HEK293 (cell line): ENCODE data around the gene SLC23A3.

ENCODE experiments used
- CTCF ChIA-PET: fragments of 350-600 bp; formaldehyde crosslinking; extraction: SDS; loops from one replicate; lab custom pipeline; 2021; ENCODE audit warnings: antibody characterized with exemption; lab: Yijun Ruan, JAX
- POLR2A ChIA-PET: fragments of 300-600 bp; formaldehyde crosslinking; extraction: SDS; loops from one replicate; lab custom pipeline; 2020; ENCODE audit warnings: antibody characterized with exemption, inconsistent platforms; lab: Yijun Ruan, JAX
- H3K27ac ChIP-seq: fragments of 200-500 bp; sonication (Bioruptor generic); 2 replicates; pipeline ENCODE4 v1.5.1; 2014; ENCODE audit warnings: low read depth, low read length, control low read depth, inconsistent platforms; ENCODE audit errors: extremely low read depth
- H3K36me3 ChIP-seq, 2 experiments: fragments of 200-500 bp in 1 of 2; sonication (Bioruptor generic) in 1 of 2; 1 replicate in 1 of 2; 2 replicates in 1 of 2; pipeline ENCODE4 v1.5.1; 2014 to 2017; ENCODE audit warnings: inconsistent platforms in 2 of 2, low read length in 2 of 2; ENCODE audit not compliant: control insufficient read depth in 2 of 2, insufficient read depth in 1 of 2
- H3K4me1 ChIP-seq: fragments of 200-500 bp; sonication (Bioruptor generic); 2 replicates; pipeline ENCODE4 v1.5.1; 2014; ENCODE audit warnings: mild to moderate bottlenecking, low read length, inconsistent platforms; ENCODE audit not compliant: control insufficient read depth, insufficient read depth
- H3K4me3 ChIP-seq: 2 replicates; pipeline ENCODE4 v1.5.1; 2011; ENCODE audit warnings: low read depth, mild to moderate bottlenecking, control low read depth, low read length, moderate library complexity
- H3K9me3 ChIP-seq: fragments of 200-500 bp; sonication (Bioruptor generic); 2 replicates; pipeline ENCODE4 v1.5.1; 2014; ENCODE audit warnings: low read depth, low read length, inconsistent platforms; ENCODE audit not compliant: control insufficient read depth, insufficient read depth
- HOXC10 ChIP-seq: sonication (generic); formaldehyde crosslinking; IDR thresholded peaks from 2 replicates; pipeline ENCODE4 v1.8.1; 2023; ENCODE audit warnings: mild to moderate bottlenecking, missing genetic modification reagents
- IKZF3 ChIP-seq: fragments of 450-650 bp; IDR thresholded peaks from 2 replicates; pipeline ENCODE4 v1.5.0; 2018; ENCODE audit warnings: missing biosample characterization, mild to moderate bottlenecking, missing genetic modification characterization, moderate library complexity
- SALL2 ChIP-seq: fragments of 450-650 bp; formaldehyde crosslinking; IDR thresholded peaks from 2 replicates; pipeline ENCODE4 v1.5.0; 2017; ENCODE audit warnings: missing biosample characterization, mild to moderate bottlenecking, missing genetic modification characterization, borderline replicate concordance
- ZBTB17 ChIP-seq: fragments of 450-650 bp; formaldehyde crosslinking; IDR thresholded peaks from 2 replicates; pipeline ENCODE4 v1.5.1; 2016; ENCODE audit warnings: missing biosample characterization, missing genetic modification characterization
- ZBTB8A ChIP-seq: fragments of 450-650 bp; formaldehyde crosslinking; IDR thresholded peaks from 2 replicates; pipeline ENCODE4 v1.5.1; 2016; ENCODE audit warnings: missing biosample characterization, missing genetic modification characterization
- ZEB2 ChIP-seq: fragments of 450-650 bp; formaldehyde crosslinking; IDR thresholded peaks from 2 replicates; pipeline ENCODE4 v1.5.1; 2016; ENCODE audit warnings: missing biosample characterization, missing genetic modification characterization
- ZNF23 ChIP-seq: fragments of 450-650 bp; formaldehyde crosslinking; IDR thresholded peaks from 2 replicates; pipeline ENCODE4 v1.5.1; 2016; ENCODE audit warnings: missing biosample characterization, missing genetic modification characterization, borderline replicate concordance
- ZNF274 ChIP-seq, 2 experiments: fragments of 200-500 bp in 1 of 2; fragments of 450-650 bp in 1 of 2; sonication (Bioruptor generic) in 1 of 2; formaldehyde crosslinking in 1 of 2; IDR thresholded peaks; 2 replicates each; pipeline versions ENCODE4 v1.5.1 to v1.6.1; 2014 to 2016; ENCODE audit warnings: borderline replicate concordance in 1 of 2, inconsistent platforms in 1 of 2, low read length in 1 of 2, missing biosample characterization in 1 of 2, missing genetic modification characterization in 1 of 2
- ZNF292 ChIP-seq: fragments of 450-650 bp; formaldehyde crosslinking; IDR thresholded peaks from 2 replicates; pipeline ENCODE4 v1.5.1; 2016; ENCODE audit warnings: low read depth, missing biosample characterization, missing genetic modification characterization, borderline replicate concordance
- ZNF324 ChIP-seq: fragments of 450-650 bp; formaldehyde crosslinking; IDR thresholded peaks from 2 replicates; pipeline ENCODE4 v1.5.1; 2016; ENCODE audit warnings: missing biosample characterization, missing genetic modification characterization
- ZNF391 ChIP-seq: fragments of 450-650 bp; formaldehyde crosslinking; IDR thresholded peaks from 2 replicates; pipeline ENCODE4 v1.5.1; 2016; ENCODE audit warnings: low read depth, missing biosample characterization, missing genetic modification characterization, borderline replicate concordance
- ZNF394 ChIP-seq: fragments of 450-650 bp; formaldehyde crosslinking; IDR thresholded peaks from 2 replicates; pipeline ENCODE4 v1.5.1; 2016; ENCODE audit warnings: missing biosample characterization, missing genetic modification characterization, mild to moderate bottlenecking, moderate library complexity, borderline replicate concordance
- ZNF501 ChIP-seq: fragments of 450-650 bp; formaldehyde crosslinking; IDR thresholded peaks from 2 replicates; pipeline ENCODE4 v1.5.1; 2016; ENCODE audit warnings: missing biosample characterization, missing genetic modification characterization
- ZNF626 ChIP-seq: fragments of 450-650 bp; sonication (Bioruptor Pico); formaldehyde crosslinking; IDR thresholded peaks from 2 replicates; pipeline ENCODE4 v1.5.1; 2018; ENCODE audit warnings: missing biosample characterization, missing genetic modification characterization, inconsistent platforms
- ZNF629 ChIP-seq: fragments of 450-650 bp; formaldehyde crosslinking; IDR thresholded peaks from 2 replicates; pipeline ENCODE4 v1.5.1; 2017; ENCODE audit warnings: missing biosample characterization, missing genetic modification characterization
- ZNF677 ChIP-seq: fragments of 450-650 bp; IDR thresholded peaks from 2 replicates; pipeline ENCODE4 v1.5.0; 2018; ENCODE audit warnings: missing biosample characterization, mild to moderate bottlenecking, missing genetic modification characterization, moderate library complexity
- ZNF768 ChIP-seq: fragments of 450-650 bp; formaldehyde crosslinking; IDR thresholded peaks from 2 replicates; pipeline ENCODE4 v1.5.1; 2018; ENCODE audit warnings: missing biosample characterization, mild to moderate bottlenecking, missing genetic modification characterization
- ZSCAN16 ChIP-seq: fragments of 450-650 bp; formaldehyde crosslinking; IDR thresholded peaks from 2 replicates; pipeline ENCODE4 v1.5.1; 2016; ENCODE audit warnings: missing biosample characterization, missing genetic modification characterization
- ZXDB ChIP-seq: fragments of 450-650 bp; formaldehyde crosslinking; IDR thresholded peaks from 2 replicates; pipeline ENCODE4 v1.5.1; 2016; ENCODE audit warnings: missing biosample characterization, missing genetic modification characterization
- TF ChIP-seq, protein P1 (sequence below): fragments of 450-650 bp; IDR thresholded peaks from 2 replicates; pipeline ENCODE4 v1.5.1; 2018; ENCODE audit warnings: missing biosample characterization, mild to moderate bottlenecking, missing genetic modification characterization
- TF ChIP-seq, protein P2 (sequence below): fragments of 450-650 bp; formaldehyde crosslinking; IDR thresholded peaks from 2 replicates; pipeline ENCODE4 v1.5.1; 2016; ENCODE audit warnings: missing biosample characterization, missing genetic modification characterization
- TF ChIP-seq, protein P3 (sequence below): fragments of 450-650 bp; formaldehyde crosslinking; IDR thresholded peaks from 2 replicates; pipeline ENCODE4 v1.5.1; 2016; ENCODE audit warnings: missing biosample characterization, missing genetic modification characterization
- TF ChIP-seq, protein P4 (sequence below): fragments of 450-650 bp; formaldehyde crosslinking; IDR thresholded peaks from 2 replicates; pipeline ENCODE4 v1.5.1; 2016; ENCODE audit warnings: missing biosample characterization, missing genetic modification characterization
- TF ChIP-seq, protein P5 (sequence below): fragments of 450-650 bp; formaldehyde crosslinking; IDR thresholded peaks from 2 replicates; pipeline ENCODE4 v1.5.1; 2016; ENCODE audit warnings: missing biosample characterization, missing genetic modification characterization

The SLC23A3 gene

DNA sequence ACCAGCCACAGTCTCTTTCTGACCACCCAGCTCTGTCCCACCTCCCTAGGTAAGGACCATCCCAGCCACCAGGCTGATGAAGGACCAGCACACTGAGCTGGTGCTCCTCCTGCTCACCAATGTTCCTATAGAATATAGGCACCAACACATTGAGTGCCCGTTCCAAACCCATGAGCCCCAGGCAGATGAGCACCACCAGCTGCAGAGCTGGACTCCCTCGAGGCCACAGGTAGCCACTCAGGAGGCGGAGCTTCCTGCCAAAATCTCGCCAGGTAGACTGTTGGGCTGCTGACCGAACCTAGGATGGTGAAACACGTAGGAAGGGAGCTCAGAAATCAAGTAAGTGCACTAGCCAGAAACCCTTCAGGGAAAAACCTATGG lies 46.7 kb upstream of the SLC23A3 start (continued):
- TF ChIP-seq, protein P1, sequence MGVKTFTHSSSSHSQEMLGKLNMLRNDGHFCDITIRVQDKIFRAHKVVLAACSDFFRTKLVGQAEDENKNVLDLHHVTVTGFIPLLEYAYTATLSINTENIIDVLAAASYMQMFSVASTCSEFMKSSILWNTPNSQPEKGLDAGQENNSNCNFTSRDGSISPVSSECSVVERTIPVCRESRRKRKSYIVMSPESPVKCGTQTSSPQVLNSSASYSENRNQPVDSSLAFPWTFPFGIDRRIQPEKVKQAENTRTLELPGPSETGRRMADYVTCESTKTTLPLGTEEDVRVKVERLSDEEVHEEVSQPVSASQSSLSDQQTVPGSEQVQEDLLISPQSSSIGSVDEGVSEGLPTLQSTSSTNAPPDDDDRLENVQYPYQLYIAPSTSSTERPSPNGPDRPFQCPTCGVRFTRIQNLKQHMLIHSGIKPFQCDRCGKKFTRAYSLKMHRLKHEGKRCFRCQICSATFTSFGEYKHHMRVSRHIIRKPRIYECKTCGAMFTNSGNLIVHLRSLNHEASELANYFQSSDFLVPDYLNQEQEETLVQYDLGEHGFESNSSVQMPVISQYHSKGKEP (tag by site-specific recombination), result no peak
- TF ChIP-seq ZSCAN16 (tag by site-specific recombination) (no peak), HOXC10 (CRISPR knock-in tag) (no peak), ZNF292 (tag by site-specific recombination) (no peak), ZNF391 (tag by site-specific recombination) (no peak), ZNF324 (tag by site-specific recombination) (no peak), SALL2 (no peak), ZXDB (no peak), ZNF677 (tag by site-specific recombination) (no peak)

DNA sequence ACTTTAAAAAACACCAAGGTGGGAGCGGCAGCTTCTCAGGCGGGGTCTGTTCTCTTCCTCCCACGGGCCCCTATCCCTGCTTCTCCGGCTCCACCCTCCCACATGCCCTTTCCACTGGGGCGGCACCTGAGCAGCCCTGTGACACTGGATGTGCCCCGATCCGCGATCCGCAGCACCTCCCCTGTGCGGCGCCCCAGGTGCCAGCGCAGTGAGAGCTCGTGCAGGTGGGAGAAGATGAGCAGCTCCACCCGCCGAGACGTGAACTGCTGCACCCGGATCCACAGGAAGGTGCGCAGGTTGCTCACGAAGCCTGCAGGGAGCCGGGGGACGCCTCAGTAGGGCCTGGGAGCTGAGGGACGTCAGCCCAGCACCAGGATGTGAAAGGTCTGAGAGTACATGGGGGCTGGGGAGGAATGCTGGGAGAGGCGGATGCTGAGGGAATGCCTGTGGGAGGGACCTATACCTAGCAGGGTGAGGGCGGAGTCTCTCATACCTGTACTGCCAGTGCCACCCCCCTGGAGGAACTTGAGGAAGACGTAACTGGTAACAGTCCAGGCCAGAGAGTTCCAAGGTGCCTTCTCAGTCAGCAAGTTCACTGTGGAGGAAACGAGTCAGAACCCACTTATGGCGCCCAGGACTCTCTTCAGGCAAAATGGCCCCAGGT lies 46.2 kb upstream of the SLC23A3 start:
- no peak overlapping the region for H3K27ac ChIP-seq
- H3K4me3 ChIP-seq, result no peak overlapping the region
- peaks cover 15 to 72% of the 10 kb centered on the region in 2 experiments; a peak in 2 of 3 replicates for H3K36me3 ChIP-seq
- H3K4me1 ChIP-seq, result no peaks in the 10 kb centered on the region
- ChIA-PET POLR2A (interaction anchor here (1.2 to 6.2 kb wide), 3 partner anchors 10 to 29 kb away, joined by 3 to 42 read pairs (median 5); partner anchors contain the start of genes ANKZF1, ATG9A, GLB1L and STK16), CTCF (interaction anchor here (0.6 to 2.5 kb wide), 5 partner anchors 11 to 308 kb away, joined by 3 to 13 read pairs (median 5); no protein-coding TSS in a partner anchor)
- H3K9me3 ChIP-seq, result no peaks in the 10 kb centered on the region
- no peak for TF ChIP-seq ZBTB17 (tag by site-specific recombination)
- TF ChIP-seq, protein P2, sequence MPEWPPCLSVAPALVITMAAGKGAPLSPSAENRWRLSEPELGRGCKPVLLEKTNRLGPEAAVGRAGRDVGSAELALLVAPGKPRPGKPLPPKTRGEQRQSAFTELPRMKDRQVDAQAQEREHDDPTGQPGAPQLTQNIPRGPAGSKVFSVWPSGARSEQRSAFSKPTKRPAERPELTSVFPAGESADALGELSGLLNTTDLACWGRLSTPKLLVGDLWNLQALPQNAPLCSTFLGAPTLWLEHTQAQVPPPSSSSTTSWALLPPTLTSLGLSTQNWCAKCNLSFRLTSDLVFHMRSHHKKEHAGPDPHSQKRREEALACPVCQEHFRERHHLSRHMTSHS (tag by site-specific recombination), result no peak
- TF ChIP-seq ZBTB8A (tag by site-specific recombination), result no peak
- TF ChIP-seq IKZF3 (tag by site-specific recombination), result no peak
- TF ChIP-seq, protein P1 (tag by site-specific recombination), result no peak
- TF ChIP-seq, protein P3, sequence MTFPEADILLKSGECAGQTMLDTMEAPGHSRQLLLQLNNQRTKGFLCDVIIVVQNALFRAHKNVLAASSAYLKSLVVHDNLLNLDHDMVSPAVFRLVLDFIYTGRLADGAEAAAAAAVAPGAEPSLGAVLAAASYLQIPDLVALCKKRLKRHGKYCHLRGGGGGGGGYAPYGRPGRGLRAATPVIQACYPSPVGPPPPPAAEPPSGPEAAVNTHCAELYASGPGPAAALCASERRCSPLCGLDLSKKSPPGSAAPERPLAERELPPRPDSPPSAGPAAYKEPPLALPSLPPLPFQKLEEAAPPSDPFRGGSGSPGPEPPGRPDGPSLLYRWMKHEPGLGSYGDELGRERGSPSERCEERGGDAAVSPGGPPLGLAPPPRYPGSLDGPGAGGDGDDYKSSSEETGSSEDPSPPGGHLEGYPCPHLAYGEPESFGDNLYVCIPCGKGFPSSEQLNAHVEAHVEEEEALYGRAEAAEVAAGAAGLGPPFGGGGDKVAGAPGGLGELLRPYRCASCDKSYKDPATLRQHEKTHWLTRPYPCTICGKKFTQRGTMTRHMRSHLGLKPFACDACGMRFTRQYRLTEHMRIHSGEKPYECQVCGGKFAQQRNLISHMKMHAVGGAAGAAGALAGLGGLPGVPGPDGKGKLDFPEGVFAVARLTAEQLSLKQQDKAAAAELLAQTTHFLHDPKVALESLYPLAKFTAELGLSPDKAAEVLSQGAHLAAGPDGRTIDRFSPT (tag by site-specific recombination), result no peak
- no peak for TF ChIP-seq ZNF626 (tag by site-specific recombination)
- no peak for TF ChIP-seq ZNF23 (tag by site-specific recombination)
- TF ChIP-seq ZNF274 (IDR thresholded peaks at IDR 0.05; ENCODE audit: low read length), result no peak
- TF ChIP-seq ZNF274 (tag by site-specific recombination; IDR thresholded peaks at IDR 0.05; ENCODE audit: borderline replicate concordance), result no peak
- TF ChIP-seq ZNF629 (tag by site-specific recombination), result no peak
- TF ChIP-seq, protein P4, sequence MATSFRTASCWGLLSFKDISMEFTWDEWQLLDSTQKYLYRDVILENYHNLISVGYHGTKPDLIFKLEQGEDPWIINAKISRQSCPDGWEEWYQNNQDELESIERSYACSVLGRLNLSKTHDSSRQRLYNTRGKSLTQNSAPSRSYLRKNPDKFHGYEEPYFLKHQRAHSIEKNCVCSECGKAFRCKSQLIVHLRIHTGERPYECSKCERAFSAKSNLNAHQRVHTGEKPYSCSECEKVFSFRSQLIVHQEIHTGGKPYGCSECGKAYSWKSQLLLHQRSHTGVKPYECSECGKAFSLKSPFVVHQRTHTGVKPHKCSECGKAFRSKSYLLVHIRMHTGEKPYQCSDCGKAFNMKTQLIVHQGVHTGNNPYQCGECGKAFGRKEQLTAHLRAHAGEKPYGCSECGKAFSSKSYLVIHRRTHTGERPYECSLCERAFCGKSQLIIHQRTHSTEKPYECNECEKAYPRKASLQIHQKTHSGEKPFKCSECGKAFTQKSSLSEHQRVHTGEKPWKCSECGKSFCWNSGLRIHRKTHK (tag by site-specific recombination), result no peak
- TF ChIP-seq, protein P5, sequence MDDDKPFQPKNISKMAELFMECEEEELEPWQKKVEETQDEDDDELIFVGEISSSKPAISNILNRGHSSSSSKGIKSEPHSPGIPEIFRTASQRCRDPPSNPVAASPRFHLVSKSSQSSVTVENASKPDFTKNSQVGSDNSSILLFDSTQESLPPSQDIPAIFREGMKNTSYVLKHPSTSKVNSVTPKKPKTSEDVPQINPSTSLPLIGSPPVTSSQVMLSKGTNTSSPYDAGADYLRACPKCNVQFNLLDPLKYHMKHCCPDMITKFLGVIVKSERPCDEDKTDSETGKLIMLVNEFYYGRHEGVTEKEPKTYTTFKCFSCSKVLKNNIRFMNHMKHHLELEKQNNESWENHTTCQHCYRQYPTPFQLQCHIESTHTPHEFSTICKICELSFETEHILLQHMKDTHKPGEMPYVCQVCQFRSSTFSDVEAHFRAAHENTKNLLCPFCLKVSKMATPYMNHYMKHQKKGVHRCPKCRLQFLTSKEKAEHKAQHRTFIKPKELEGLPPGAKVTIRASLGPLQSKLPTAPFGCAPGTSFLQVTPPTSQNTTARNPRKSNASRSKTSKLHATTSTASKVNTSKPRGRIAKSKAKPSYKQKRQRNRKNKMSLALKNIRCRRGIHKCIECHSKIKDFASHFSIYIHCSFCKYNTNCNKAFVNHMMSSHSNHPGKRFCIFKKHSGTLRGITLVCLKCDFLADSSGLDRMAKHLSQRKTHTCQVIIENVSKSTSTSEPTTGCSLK, result no peak
- no peak for TF ChIP-seq ZNF768 (tag by site-specific recombination)
- no peak for TF ChIP-seq ZEB2
- no peak for TF ChIP-seq ZNF501 (tag by site-specific recombination)
- TF ChIP-seq ZNF394 (tag by site-specific recombination), result no peak
